NCI-H2029 (cell line): Measurements from ENCODE around the gene GAL.

Experiments
- DNase-seq: peaks from one replicate; lab custom pipeline; 2025; lab: John Stamatoyannopoulos, UW

GAL gene

GRCh38 chr11:68680541-68681231, 3.7 kb upstream of the GAL start:
- no peak for DNase-seq

DNA sequence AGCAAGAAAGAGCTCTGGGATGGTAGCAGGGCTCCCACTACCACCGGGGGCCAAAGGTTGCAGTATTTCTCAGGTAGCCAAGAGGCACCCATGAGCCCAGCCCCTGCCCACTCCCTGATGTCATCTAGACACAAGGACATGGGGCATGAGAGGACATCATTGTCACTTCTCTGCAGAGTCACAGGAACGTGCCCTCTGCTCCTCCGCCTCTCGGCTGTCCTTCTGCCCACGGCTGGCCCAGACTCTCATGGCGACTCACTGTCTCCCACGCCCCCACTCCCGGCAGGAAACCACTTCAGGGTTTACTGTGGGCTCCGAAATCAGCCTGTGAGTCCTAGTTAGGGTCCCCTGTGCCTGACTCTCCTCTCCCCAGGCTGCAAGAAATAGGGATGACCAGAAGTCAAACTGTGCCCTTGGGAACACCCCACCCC, 1.8 kb upstream of the GAL start:
- no peak for DNase-seq

GRCh38 chr11:68683121-68683520, 1.2 kb upstream of the GAL start:
- no peak for DNase-seq

DNA sequence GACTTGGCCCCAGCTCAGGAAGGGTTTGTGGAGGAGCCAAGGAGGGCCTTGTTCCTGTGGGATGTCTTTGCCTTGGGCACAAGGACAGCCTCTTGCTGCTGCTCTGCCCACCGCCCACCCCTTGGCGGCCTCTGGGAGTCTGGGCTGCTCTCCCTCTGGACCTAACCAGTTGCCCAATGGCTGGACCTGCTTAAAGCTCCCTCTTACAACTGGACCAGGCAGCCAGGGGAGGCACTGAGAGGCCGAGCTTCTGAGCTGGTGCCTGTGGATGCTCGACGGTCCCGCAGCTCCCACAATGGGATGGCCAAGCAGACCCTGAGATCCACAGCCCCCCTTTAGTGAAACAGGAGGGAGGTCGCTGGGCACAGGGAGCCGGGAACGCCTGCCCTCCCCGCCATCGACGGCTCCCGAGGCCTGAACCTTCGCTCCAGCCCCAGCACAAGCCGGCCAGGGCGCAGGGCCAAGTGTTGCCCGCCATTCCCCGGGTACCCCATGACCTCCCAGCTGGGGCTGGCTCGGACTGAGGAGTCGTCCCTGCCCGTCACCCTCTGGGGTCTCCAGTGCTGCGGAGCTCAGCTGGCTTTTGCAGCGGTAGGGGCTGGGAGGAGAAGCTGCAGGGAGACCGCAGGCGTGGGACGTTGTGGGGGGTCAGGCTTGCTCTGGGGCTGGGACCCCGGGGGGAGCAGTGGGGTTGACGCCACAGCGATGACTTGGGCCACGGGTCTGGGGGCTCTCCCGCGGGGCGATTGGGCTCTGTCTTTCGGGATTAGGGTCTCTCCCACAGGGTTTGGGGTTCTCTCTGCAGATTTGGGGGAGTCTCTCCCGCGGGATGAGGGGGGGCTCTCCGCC, 584 bp upstream of the GAL start:
- DNase-seq: no peak

DNA sequence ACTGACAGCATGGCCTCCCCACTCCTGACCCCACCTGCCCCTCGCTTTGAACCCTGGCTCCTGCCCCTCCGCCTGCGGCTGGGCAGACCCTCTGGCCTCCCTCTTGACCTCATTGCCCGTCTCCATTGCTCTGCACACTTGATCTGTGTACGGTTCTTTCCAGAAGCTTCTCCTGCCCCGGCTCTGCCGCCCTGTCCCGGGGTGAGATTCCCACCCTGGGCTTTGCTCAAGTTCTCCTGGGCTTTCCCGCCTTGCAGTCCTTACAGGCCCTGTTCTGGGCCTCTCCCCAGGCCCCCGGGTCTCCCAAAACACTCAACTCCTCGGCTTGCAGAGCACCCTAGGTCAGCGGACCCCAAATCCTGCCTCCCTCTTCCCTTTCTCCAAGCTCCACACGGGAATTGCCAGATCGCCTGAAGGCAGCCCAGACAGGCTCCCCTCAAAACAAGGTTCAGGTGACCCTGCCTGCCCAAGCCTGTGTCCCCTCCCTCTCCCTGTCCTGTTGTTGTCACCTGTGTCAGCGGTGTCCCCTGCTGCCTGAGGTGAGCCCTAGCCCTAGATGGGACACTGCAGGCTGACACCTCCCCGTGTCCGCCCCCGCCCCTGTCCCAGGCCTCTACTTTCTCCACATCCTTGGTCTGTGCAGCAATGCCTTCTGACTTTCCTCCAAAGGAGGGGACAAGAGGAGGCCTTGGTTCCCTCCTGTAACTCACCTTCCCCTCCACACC, 1.5 kb downstream of the GAL start:
- no peak for DNase-seq

- DNase-seq: no peak
Observed at GRCh38 chr11:68686486-68686885, 2.1 kb downstream of the GAL start.

DNA sequence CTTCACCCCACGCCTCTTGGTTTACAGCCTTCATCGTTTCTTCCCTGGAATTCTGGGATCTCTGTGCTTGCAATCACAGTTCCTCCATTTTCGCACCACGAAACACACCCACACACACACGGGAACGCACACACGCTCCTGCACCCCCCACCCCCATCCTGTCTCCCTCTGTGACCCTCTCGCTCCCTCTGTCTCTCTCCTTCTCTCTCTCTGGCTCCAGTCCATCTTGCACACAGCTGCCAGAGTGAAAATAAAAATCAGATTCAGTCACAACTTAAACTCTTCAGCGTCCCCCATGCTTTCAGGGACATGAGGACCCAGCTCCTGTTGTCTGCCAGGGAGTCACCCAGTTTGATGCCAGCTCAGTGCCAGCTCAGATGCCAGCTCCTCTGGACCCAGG, 3.0 kb downstream of the GAL start:
- DNase-seq: no peak

DNA sequence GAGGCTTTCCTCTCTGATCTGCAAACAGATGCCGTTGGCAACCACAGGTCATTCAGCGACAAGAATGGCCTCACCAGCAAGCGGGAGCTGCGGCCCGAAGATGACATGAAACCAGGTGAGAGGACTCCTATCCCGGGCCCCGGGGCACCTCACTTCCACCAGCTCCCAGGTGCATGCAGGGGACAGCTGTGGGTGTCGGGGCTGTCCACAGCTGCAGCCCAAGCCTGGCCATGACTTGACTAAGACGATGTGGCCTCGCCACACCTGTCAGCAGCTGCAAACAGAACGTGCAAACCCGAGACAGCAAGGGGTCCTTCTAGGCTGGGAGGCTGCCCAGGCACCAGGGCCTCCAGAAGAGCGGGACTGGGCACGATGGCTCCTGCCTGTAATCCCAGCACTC, 3.6 kb downstream of the GAL start:
- no peak for DNase-seq

GRCh38 chr11:68688881-68689280, 4.5 kb downstream of the GAL start:
- DNase-seq: no peak

GRCh38 chr11:68689737-68690625, 5.6 kb downstream of the GAL start:
- DNase-seq: no peak

GRCh38 chr11:68690671-68691401, 6.5 kb downstream of the GAL start:
- DNase-seq: no peak

DNA sequence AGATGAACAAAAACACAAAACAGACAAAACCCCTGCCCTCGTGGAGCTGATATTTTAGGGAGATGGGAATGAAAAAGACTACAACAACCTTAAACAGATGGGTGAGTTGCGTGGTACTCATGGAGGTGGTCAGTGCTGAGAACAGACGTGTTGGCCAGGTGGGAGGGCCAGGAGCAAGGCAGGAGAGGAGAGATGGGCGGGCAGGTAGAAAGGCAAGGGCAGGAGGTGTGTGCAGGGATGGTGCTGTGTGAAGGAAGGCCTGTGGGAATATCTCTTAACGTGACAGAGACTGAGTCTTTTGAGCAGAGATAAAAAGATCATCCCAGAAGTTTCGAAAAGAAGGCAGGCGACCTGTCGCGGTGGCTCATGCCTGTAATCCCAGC, 7.0 kb downstream of the GAL start:
- DNase-seq: no peak

- DNase-seq: no peak
Observed at GRCh38 chr11:68692115-68692514, 7.8 kb downstream of the GAL start.

GRCh38 chr11:68692871-68693483, 8.6 kb downstream of the GAL start:
- DNase-seq: no peak

DNA sequence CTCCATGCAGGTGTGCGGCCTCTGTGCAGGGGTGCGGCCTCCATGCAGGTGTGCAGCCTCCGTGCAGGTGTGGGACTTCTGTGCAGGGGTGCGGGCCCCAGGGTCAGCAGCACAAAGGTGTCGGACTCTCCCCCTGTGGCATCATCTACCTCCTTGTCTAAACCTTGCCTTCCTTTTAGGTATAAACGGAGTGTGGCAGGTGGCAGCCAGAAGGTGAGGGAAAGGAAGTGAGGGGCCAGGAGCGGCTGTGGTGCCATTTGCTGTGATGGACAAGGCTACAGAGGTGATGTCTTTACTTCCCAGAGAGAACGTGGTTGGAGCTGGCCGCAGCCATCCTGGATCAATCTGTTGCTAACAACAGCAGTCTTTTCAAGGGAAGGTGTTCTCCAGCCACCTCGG, 9.1 kb downstream of the GAL start:
- DNase-seq: no peak

DNA sequence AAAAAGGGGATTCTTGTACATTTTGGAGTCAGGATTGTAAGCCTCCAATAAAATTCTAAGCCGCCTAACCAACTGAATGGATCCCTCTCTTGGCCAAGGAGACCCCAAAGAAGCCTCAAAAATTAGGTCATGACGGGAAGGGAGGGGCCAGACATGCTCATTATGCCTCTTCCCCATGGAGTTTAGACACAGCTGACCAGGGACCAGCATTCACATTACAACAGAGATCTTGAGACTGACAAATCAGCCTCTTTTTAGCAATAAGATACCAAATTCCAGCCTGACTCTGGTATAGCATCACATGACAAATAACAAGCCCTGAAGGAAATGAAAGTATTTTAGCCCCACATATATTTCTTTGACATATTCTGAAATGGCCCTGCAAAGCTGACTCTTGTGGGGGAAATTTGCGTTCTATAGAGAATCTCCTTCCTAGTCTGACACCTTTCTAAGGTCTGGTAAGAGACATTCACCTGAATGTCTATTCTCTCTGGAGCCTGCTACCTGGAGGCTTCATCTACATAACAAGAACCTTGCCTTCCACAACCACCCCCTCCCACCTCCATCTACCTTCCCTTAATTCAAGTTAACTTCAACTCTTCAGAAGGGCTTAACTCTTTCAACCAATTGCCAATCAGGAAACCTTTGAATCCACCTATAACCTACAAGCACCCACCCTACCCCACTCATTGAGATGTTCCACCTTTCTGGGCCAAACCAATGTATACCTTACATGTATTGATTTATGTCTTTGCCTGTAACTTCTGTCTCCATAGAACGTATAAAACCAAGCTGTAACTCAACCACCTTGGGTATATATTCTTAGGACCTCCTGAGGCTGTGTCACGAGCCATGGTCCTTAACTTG, 10.3 kb downstream of the GAL start:
- no peak for DNase-seq

- no peak for DNase-seq
Observed at GRCh38 chr11:68695531-68695930, 11.2 kb downstream of the GAL start.

DNA sequence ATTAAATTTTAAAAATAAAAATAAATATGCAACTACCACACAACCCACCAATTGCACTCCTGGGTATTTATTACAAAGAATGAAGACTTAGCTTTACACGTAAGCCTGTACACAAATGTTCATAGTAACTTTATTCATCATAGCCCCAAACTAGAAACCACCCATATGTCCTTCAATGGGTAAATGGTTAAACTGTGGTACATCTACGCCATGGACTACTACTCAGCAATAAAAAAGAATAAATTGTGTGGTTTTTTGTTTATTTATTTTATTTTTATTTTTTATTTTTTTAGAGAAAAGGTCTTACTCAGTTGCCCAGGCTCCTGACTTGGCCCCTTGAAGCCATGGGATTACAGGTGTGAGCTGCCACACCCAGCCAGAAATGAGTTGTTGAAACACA, 14.6 kb downstream of the GAL start:
- no peak for DNase-seq

DNA sequence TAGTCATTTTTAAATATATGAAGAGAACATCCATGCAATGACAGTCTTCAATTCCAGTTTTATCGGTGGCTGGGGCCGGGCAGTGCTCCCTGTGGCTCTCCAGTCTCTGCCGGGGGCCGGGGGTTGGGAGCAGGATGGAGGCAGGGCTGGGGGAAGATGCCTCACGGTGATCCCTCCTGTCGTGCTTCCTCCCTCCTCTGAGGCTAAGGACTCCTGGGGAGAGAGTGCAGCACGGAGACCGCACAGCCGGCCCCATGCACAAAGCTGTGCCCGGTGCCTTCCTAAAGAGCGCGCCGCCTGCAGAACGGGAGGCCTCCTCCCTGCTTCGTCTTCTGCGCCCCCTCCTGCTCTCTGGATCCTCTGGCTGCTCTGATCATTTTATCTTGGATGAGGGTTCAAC, 20.5 kb downstream of the GAL start:
- no peak for DNase-seq

DNA sequence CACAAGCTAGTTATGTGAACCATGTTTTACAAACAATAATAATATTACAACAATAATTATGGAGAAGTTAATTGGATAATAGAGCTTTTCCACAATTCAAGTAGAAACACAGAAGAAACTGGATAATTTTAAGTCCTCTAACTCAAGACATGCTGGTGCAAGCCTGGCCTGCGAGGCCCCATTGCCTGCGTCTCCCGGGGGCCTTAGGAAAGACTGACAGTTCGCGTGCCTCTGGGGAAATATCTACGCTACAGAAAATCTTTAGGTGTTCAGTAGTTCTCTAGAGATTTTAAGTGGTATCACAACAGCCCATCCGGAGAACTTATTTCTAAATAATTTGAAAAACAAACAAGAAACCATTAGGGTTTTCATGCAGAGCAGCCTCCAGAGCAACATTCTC, 23.2 kb downstream of the GAL start:
- no peak for DNase-seq
